Hepatocyte (in vitro differentiated cells): ENCODE results near the gene CBX1. TPM values are rescaled to one million over a fixed set of nuclear protein-coding genes. Genes with fewer than 3 reads are reported as not detected.

Source experiments
- DNase-seq: peaks from one replicate; pipeline ENCODE4 v3.0.0-alpha.2; 2016; ENCODE audit warnings: low spot score
- H2AFZ ChIP-seq: fragments of 200-600 bp; sonication (generic); 2 replicates; pipeline ENCODE4 v1.6.0; 2016; ENCODE audit warnings: antibody characterized with exemption, mild to moderate bottlenecking
- H3K27ac ChIP-seq: fragments of 200-600 bp; sonication (generic); 2 replicates; pipeline ENCODE4 v1.5.1; 2016; ENCODE audit warnings: mild to moderate bottlenecking
- H3K27me3 ChIP-seq: fragments of 200-600 bp; sonication (generic); 2 replicates; pipeline ENCODE4 v1.6.1; 2016
- H3K36me3 ChIP-seq: fragments of 200-600 bp; sonication (generic); replicated peaks from 2 replicates; pipeline ENCODE4 v1.5.1; 2016; ENCODE audit warnings: low read depth; ENCODE audit not compliant: insufficient read depth
- H3K4me1 ChIP-seq: fragments of 200-600 bp; sonication (generic); 2 replicates; pipeline ENCODE4 v1.5.1; 2016; ENCODE audit warnings: mild to moderate bottlenecking, moderate library complexity; ENCODE audit not compliant: insufficient read depth
- H3K4me2 ChIP-seq: fragments of 200-600 bp; sonication (generic); 2 replicates; pipeline ENCODE4 v1.6.0; 2016
- H3K4me3 ChIP-seq: fragments of 200-600 bp; sonication (generic); 2 replicates; pipeline ENCODE4 v1.5.1; 2016; ENCODE audit warnings: mild to moderate bottlenecking
- H3K79me2 ChIP-seq: fragments of 200-600 bp; sonication (generic); 2 replicates; pipeline ENCODE4 v1.6.0; 2017; ENCODE audit warnings: mild to moderate bottlenecking
- H3K9me2 ChIP-seq: fragments of 200-600 bp; sonication (generic); replicated peaks from 2 replicates; pipeline ENCODE4 v1.6.0; 2017; ENCODE audit warnings: mild to moderate bottlenecking; ENCODE audit not compliant: insufficient read depth
- H3K9me3 ChIP-seq: fragments of 200-600 bp; sonication (generic); 2 replicates; pipeline ENCODE4 v1.5.1; 2016; ENCODE audit warnings: low read depth, mild to moderate bottlenecking
- H4K20me1 ChIP-seq: fragments of 200-600 bp; sonication (generic); 2 replicates; pipeline ENCODE4 v1.6.0; 2016; ENCODE audit warnings: mild to moderate bottlenecking; ENCODE audit not compliant: insufficient read depth, poor library complexity, severe bottlenecking
- EZH2 ChIP-seq: fragments of 200-600 bp; sonication (generic); IDR thresholded peaks from 2 replicates; pipeline ENCODE4 v1.6.1; 2016; ENCODE audit warnings: antibody characterized with exemption, mild to moderate bottlenecking, borderline replicate concordance
- EZH2phosphoT487 ChIP-seq: fragments of 200-600 bp; sonication (generic); IDR thresholded peaks from one replicate; pipeline ENCODE4 v1.6.1; 2018; ENCODE audit warnings: antibody characterized with exemption, mild to moderate bottlenecking, low read depth, moderate library complexity; ENCODE audit not compliant: unreplicated experiment, severe bottlenecking
- WGBS: methylation state at CpG from one replicate; pipeline ENCODE4 v1.1.6; 2016; ENCODE audit warnings: low lambda C conversion rate; ENCODE audit errors: missing lambda C conversion rate; 5-methylcytosine and 5-hydroxymethylcytosine counted together
- polyA plus RNA-seq: library from polyadenylated mRNA; unstranded; fragments of >200 nt; fragmentation: Nextera tagmentation; extraction: Ambion mirVana; gene quantifications from 2 replicates; pipeline ENCODE4 v1.2.1, GENCODE V29; 2016
- total RNA-seq: library from RNA; depleted of rRNA; stranded (reverse); fragments of >200 nt; gene quantifications from 2 replicates; pipeline ENCODE4 v1.2.3, GENCODE V29; 2014
- TF ChIP-seq, protein P1 (sequence below): fragments of 200-600 bp; sonication (generic); IDR thresholded peaks from 2 replicates; pipeline ENCODE4 v1.5.1; 2016; ENCODE audit warnings: antibody characterized with exemption, mild to moderate bottlenecking; ENCODE audit not compliant: poor library complexity

The CBX1 gene
- total and polyA plus RNA-seq, 2 experiments from 2014 or later: 20.7 to 49.0 TPM

GRCh38 chr17:48125829-48126531, 24.7 kb upstream of the CBX1 start:
- Histone ChIP-seq H3K79me2 (no peaks in the 10 kb centered on the region), H3K27me3 (no peaks in the 10 kb centered on the region), H3K4me1 (no peaks in the 10 kb centered on the region), H3K4me2 (no peak overlapping the region), H3K9me2 (no peaks in the 10 kb centered on the region), H3K4me3 (no peak overlapping the region), H4K20me1 (no peaks in the 10 kb centered on the region), H3K36me3 (no peaks in the 10 kb centered on the region), H2AFZ (no peak overlapping the region), H3K9me3 (no peaks in the 10 kb centered on the region), H3K27ac (no peak overlapping the region)
- TF ChIP-seq EZH2 (no peak), EZH2phosphoT487 (no peak)
- TF ChIP-seq, protein P1, sequence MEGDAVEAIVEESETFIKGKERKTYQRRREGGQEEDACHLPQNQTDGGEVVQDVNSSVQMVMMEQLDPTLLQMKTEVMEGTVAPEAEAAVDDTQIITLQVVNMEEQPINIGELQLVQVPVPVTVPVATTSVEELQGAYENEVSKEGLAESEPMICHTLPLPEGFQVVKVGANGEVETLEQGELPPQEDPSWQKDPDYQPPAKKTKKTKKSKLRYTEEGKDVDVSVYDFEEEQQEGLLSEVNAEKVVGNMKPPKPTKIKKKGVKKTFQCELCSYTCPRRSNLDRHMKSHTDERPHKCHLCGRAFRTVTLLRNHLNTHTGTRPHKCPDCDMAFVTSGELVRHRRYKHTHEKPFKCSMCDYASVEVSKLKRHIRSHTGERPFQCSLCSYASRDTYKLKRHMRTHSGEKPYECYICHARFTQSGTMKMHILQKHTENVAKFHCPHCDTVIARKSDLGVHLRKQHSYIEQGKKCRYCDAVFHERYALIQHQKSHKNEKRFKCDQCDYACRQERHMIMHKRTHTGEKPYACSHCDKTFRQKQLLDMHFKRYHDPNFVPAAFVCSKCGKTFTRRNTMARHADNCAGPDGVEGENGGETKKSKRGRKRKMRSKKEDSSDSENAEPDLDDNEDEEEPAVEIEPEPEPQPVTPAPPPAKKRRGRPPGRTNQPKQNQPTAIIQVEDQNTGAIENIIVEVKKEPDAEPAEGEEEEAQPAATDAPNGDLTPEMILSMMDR: no peak
- no peak for DNase-seq
- 84% methylated on average over 8 of the region's 9 CpGs for WGBS

- WGBS: 92% methylated on average over 4 of the region's 4 CpGs
- Histone ChIP-seq H3K27me3 (no peaks in the 10 kb centered on the region), H3K4me3 (no peak overlapping the region), H4K20me1 (no peaks in the 10 kb centered on the region), H3K4me2 (no peak overlapping the region), H3K79me2 (no peaks in the 10 kb centered on the region), H3K36me3 (no peaks in the 10 kb centered on the region), H3K27ac (no peak overlapping the region), H3K9me2 (no peaks in the 10 kb centered on the region), H3K4me1 (no peaks in the 10 kb centered on the region), H2AFZ (no peak overlapping the region), H3K9me3 (no peaks in the 10 kb centered on the region)
- no peak for DNase-seq
- no peak for TF ChIP-seq EZH2phosphoT487
- TF ChIP-seq, protein P1: no peak
- no peak for TF ChIP-seq EZH2
Measured at GRCh38 chr17:48123776-48124388, 22.6 kb upstream of the CBX1 start.

DNA sequence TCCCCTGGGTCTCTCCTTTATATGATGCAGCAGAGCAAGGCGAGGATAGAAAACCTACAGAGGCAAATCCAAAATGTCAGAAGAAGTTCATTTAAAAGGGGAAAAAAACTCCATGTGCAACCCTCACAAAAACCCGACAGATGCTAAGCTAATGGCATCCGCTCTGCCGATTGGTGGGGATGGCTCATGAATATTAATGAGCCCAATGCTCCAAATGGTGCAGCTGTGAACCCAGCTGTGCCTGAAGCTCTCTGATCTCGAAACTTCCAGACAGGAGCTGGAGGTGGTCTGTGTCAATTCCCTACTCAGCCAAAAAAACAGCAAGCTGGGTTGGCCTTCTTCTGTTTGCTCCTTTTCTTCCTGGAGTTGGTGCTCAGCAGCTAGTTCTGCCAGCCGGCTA, 21.8 kb upstream of the CBX1 start:
- no peak overlapping the region for H3K4me3 ChIP-seq
- no peaks in the 10 kb centered on the region for H3K27me3 ChIP-seq
- no peaks in the 10 kb centered on the region for H4K20me1 ChIP-seq
- DNase-seq: no peak
- 92% methylated on average over 6 of the region's 6 CpGs for WGBS
- no peaks in the 10 kb centered on the region for H3K79me2 ChIP-seq
- H3K9me3 ChIP-seq: no peaks in the 10 kb centered on the region
- no peaks in the 10 kb centered on the region for H3K36me3 ChIP-seq
- no peak for TF ChIP-seq EZH2
- TF ChIP-seq, protein P1: no peak
- no peak for TF ChIP-seq EZH2phosphoT487
- no peaks in the 10 kb centered on the region for H3K4me1 ChIP-seq
- no peak overlapping the region for H3K4me2 ChIP-seq
- no peak overlapping the region for H3K27ac ChIP-seq
- H3K9me2 ChIP-seq: no peaks in the 10 kb centered on the region
- H2AFZ ChIP-seq: no peak overlapping the region
